Measurements from ENCODE around the gene SMIM29.

DNA sequence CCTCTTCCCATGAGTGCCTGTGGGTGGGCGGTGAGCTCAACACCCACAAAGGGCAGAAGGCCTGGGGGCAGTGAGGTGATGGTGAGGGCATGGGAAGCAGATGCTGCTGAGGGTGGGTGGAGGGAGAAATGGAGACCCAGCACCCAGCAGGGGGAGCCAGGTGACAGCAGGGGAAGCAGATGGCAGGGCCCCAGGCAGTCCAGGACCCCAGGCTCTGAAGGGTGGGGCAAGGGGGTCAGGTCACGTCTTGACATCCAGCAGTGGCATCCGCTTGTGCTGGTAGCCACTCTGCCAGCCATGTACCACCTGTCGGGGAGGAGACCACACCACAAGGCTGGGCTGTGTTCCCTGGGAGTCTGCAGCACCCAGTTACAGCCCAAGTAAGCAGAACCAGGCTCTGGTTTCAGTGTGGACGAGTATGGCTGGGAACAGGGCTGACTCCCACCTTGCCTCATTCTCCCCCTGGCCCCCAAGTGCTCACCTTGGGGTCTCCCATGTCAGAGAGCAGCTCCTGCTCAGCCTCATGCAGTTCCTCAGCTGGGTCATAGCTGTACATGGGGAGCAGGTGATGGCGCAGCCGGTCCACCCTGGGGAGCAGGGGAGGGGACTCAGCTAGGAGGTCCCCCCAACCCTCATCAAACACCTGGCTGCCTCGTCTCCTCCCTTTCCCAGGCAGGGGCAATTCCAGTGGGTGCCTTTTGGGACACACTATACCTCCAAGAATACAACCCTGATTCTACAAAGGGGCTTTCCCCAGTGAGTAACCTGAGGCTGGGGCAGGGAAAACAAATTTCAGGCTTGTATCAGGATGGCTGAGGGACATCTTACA is 2.0 kb downstream of the SMIM29 start:
- TF ChIP-seq, protein P1, sequence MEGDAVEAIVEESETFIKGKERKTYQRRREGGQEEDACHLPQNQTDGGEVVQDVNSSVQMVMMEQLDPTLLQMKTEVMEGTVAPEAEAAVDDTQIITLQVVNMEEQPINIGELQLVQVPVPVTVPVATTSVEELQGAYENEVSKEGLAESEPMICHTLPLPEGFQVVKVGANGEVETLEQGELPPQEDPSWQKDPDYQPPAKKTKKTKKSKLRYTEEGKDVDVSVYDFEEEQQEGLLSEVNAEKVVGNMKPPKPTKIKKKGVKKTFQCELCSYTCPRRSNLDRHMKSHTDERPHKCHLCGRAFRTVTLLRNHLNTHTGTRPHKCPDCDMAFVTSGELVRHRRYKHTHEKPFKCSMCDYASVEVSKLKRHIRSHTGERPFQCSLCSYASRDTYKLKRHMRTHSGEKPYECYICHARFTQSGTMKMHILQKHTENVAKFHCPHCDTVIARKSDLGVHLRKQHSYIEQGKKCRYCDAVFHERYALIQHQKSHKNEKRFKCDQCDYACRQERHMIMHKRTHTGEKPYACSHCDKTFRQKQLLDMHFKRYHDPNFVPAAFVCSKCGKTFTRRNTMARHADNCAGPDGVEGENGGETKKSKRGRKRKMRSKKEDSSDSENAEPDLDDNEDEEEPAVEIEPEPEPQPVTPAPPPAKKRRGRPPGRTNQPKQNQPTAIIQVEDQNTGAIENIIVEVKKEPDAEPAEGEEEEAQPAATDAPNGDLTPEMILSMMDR (IDR thresholded peaks at IDR 0.05; ENCODE audit: low read depth, low read length, poor library complexity, severe bottlenecking) = peak; percentile 79
- no peak for TF ChIP-seq EZH2phosphoT487 (IDR thresholded peaks at IDR 0.05; ENCODE audit: borderline replicate concordance, low read length)

Measured in DOHH2 (cell line).